HG03558 (cell line): ENCODE results near the gene OCEL1.
"Not testable (repeated sequence)": the region's sequence is repeated elsewhere in the genome, so short reads cannot be mapped to it uniquely, and the experiment has no call there.

Experiments used
- ATAC-seq: cut with Tn5 transposase; IDR thresholded peaks from one replicate; pipeline ENCODE4 v1.9.1; 2021; ENCODE audit warnings: moderate number of reproducible peaks; ENCODE audit not compliant: unreplicated experiment; ENCODE audit errors: extremely low read depth

The OCEL1 gene

DNA sequence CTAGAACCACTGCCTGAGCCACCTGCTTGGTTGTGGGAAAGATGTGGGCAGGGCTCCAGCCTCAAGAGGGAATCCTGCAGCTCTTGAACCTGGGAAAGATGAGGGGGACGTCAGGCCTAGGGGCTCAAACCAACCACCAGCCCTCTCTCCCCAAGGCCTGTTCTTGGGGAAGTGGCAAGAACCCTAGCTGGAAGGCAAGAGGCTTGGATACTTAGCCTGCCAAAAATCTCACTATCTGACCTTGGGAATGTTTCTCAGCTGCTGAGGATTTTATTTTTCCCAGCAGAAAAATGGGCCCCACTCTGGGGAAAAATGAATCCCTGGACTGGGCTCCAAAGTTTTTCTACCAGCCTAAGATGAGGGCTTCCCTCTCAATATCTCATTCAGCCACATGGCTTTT, 33.9 kb downstream of the OCEL1 start:
- no peak for ATAC-seq

- ATAC-seq: no peak
These were observed 34.9 kb downstream of the OCEL1 start for GRCh38 chr19:17260842-17261325.

DNA sequence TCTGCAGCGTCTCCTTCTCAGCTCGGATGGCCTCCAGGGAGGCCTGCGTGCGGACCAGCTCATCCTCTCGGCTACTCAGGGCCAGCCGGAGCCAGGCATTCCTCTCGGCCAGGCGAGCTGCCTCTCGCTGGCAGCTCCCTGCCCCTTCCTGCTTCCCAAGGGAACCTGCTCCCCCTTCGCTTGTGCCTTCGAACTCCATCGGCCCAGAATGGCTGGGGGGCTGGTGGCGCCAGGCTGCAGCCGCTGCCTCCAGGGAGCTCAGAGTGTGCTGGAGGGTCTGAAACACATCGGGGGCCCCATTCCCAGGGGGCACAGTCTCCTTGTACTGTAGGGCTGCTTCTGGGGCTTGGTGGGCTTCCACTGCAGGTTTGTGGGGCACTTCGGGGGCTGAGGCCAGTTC, 36.5 kb downstream of the OCEL1 start:
- no peak for ATAC-seq

- no peak for ATAC-seq
These were observed 38.0 kb downstream of the OCEL1 start for GRCh38 chr19:17263712-17264640.

DNA sequence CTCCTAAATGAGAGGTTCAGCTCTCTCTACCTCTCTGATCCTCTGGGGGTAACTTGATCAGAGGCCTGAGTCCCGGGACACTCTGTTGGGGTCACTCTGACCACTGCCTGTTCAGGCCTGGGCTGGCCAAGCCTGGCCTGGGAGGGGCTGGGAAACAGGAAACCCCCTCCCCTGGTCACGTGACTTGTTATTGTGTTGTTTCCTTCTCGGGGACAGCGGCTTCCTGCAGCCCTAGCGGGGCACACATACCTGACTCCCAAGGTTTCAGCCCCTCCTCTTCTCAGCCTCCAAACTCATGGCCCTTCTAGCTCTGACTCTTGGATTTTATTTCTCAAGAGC, 38.6 kb downstream of the OCEL1 start, which contains the start of gene USHBP1:
Gene USHBP1 (minus strand): TSS at position 105 of the 339 bp plus-strand sequence. CDS start 446 bp downstream, outside the sequence.
- no peak for ATAC-seq

- no peak for ATAC-seq
These were observed 40.0 kb downstream of the OCEL1 start for GRCh38 chr19:17266026-17266425.

DNA sequence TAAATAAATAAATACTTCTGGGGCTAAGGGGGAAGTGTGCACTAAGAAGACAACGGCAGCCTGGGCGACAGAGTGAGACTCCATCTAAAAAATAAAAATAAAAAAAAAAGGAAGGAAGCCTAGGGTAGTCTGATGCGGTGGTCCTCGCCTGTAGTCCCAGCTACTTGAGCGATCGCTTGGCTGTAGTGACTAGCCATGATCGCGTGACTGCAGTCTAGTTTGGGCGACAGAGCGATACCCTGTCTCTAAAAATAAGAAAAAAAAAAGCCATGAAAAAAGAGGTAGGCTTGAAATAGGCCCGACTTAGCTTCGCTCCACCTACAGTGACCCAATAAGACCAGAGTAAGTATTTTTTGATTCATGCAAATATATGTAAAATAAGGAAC, 40.6 kb downstream of the OCEL1 start:
- ATAC-seq: peak; percentile 6

DNA sequence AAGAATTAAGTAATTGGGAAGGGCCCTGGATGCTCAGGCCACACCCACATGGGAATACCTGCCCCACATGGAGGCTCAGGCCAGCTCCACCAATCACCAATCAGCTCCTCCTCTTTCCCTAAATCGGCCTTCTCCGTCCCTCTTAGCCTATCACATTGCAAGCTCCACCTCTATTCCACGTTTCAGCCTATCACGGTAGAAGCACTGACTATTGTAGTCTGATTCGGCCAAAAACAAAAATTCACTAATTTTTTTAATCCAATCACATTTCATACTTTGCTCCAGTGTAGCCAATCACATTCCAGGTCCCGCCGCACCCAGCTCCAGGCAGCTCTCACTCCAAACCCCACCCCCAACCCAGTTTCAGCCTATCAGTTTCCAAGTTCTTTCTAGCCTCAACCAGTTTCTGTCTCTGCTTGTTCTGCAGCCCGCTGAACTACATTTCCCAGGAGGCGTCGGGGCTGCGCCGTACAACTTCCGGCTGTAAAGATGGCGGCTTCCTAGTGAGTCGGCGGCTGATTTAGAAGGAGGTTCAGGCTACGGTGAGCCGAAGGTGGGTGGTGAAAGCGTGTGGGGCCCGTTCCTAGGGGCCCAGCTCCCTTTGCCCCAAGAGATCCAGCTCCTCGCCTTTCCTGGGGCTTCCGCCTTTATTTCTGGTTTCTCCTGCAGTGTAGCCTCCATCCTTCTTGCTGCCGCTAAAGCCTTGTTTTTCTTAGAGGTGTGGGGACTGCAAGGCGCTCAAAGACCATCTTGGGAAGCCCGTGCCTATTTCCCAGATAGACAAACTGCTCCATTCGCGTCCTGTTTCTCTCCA, 41.2 kb downstream of the OCEL1 start, which contains the start of gene BABAM1:
Gene BABAM1 (plus strand): TSS at position 469 of the 814 bp plus-strand sequence. CDS start 1,364 bp downstream, outside the sequence.
- ATAC-seq: peak; percentile 83

- no peak for ATAC-seq
These were observed 42.7 kb downstream of the OCEL1 start for GRCh38 chr19:17268754-17269153.

DNA sequence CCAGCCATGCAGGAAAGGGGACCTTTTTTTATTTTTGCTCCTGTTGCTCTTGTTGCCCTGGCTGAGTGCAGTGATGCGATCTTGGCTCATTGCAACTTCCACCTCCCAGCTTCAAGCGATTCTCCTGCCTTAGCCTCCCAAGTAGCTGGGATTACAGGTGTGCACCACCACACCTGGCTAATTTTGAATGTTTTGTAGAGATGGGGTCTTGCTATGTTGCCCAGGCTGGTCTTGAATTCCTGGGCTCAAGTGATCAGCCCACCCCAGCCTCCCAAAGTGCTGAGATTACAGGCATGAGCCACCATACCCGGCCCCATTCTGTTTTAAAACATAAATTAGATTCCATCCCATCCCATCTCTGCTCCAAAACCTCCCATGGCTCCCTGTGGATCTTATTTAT, 48.9 kb downstream of the OCEL1 start:
- ATAC-seq: not testable (repeated sequence)

DNA sequence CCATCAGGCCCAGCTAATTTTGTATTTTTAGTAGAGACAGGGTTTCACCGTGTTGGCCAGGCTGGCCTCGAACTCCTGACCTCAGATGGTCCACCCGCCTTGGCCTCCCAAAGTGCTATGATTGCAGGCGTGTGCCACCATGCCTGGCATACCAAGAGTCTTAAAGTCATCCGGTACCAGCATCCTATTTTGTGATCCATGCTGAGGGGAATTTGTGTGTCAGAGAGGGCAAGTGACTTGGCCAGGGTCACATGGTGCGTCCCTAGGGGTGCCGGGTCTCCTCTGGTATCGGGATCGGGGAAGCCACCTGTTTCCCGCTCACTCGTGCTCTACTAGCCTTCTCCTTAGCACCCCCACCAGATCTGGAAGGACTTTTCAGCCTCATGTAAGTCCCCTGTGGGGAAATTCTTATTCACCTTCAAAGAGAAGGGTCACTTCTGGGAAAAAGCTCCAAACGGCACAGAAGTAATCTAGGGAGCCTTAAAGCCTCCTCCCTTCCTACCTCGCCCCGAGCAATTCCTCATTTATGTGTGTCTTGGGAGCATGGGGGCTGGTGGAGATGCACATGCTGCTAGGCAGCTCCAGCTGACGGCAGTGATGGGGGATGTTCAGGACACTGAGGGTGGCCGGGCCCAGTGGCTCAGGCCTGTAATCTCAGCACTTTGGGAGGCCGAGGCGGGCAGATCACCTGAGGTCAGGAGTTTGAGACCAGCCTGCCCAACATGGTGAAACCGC, 49.6 kb downstream of the OCEL1 start:
- no peak for ATAC-seq
